K562 (cell line): Measurements from ENCODE around the gene TMSB4X. TPM values are rescaled to one million over a fixed set of nuclear protein-coding genes. Genes with fewer than 3 reads are reported as not detected.

Experiments used
- CREB1 ChIP-seq, 2 experiments: sonication (generic) in 1 of 2; formaldehyde crosslinking in 1 of 2; IDR thresholded peaks; 2 replicates each; pipeline versions ENCODE4 v1.6.1 to v1.8.0; 2012 to 2022; ENCODE audit warnings: inconsistent platforms in 1 of 2, mild to moderate bottlenecking in 1 of 2, missing genetic modification reagents in 1 of 2, moderate library complexity in 1 of 2
- CUX1 ChIP-seq: fragments of 200-800 bp; sonication (Bioruptor generic); IDR thresholded peaks from 2 replicates; pipeline ENCODE4 v1.6.1; 2016; ENCODE audit warnings: missing genetic modification characterization, missing compliant biosample characterization
- GABPA ChIP-seq: fragments of 200-800 bp; sonication (Bioruptor generic); conservative IDR thresholded peaks from 2 replicates; pipeline ENCODE4 v1.6.1; 2016; ENCODE audit warnings: low read depth, missing genetic modification characterization, missing compliant biosample characterization
- NFE2L1 ChIP-seq: fragments of 450-650 bp; IDR thresholded peaks from 2 replicates; pipeline ENCODE4 v1.6.1; 2016; ENCODE audit warnings: missing genetic modification characterization, low read depth, mild to moderate bottlenecking, missing compliant biosample characterization, moderate library complexity, borderline replicate concordance
- RBBP5 ChIP-seq: fragments of 200-600 bp; sonication (generic); IDR thresholded peaks from 2 replicates; pipeline ENCODE4 v1.6.1; 2012; ENCODE audit warnings: borderline replicate concordance, mild to moderate bottlenecking, low read length, control low read depth, inconsistent platforms; ENCODE audit not compliant: insufficient read depth, poor library complexity, severe bottlenecking
- U2AF2 ChIP-seq: fragments of 200-400 bp; formaldehyde crosslinking; optimal IDR thresholded peaks from 2 replicates; pipeline ENCODE3; 2017; ENCODE audit warnings: low read depth, mild to moderate bottlenecking, low read length
- ZFP30 ChIP-seq: fragments of 250-450 bp; sonication (Bioruptor Pico); IDR thresholded peaks from 2 replicates; pipeline ENCODE4 v1.8.0; 2022; ENCODE audit warnings: moderate library complexity, mild to moderate bottlenecking, inconsistent platforms, borderline replicate concordance
- ZNF444 ChIP-seq: fragments of 250-450 bp; sonication (Bioruptor Pico); IDR thresholded peaks from 2 replicates; pipeline ENCODE4 v1.4.0; 2020; ENCODE audit warnings: mild to moderate bottlenecking, moderate library complexity
- polyA plus RNA-seq, 8 experiments: library from polyadenylated mRNA; depleted of rRNA in 4 of 8; stranded (reverse) in 5 of 8; unstranded in 3 of 8; fragments of >200 nt; fragmentation: Nextera tagmentation in 2 of 8; fragmentation: Illumina TruSeq in 1 of 8; extraction: Ambion mirVana in 2 of 8; extraction: Trizol in 1 of 8; gene quantifications; 2 replicates each; pipeline versions ENCODE4 v1.2.1 to v1.2.3, GENCODE V29; 2011 to 2014; ENCODE audit warnings: inconsistent platforms in 1 of 8, missing spikeins in 1 of 8
- total RNA-seq, 7 experiments: library from RNA; depleted of rRNA in 6 of 7; stranded (reverse); fragments of >200 nt in 6 of 7; fragmentation: Illumina TruSeq in 2 of 7; extraction: Trizol in 2 of 7; gene quantifications; 2 replicates each; pipeline versions ENCODE4 v1.2.1 to v1.2.3, GENCODE V29; 2011 to 2021; ENCODE audit warnings: low replicate concordance in 1 of 7

Gene TMSB4X
- total and polyA plus RNA-seq, 9 of the 15 experiments (the other 6 are each of a cell fraction or from before 2014, with no cell fraction given): 1,035 to 2,035 (median 1,529) TPM

DNA sequence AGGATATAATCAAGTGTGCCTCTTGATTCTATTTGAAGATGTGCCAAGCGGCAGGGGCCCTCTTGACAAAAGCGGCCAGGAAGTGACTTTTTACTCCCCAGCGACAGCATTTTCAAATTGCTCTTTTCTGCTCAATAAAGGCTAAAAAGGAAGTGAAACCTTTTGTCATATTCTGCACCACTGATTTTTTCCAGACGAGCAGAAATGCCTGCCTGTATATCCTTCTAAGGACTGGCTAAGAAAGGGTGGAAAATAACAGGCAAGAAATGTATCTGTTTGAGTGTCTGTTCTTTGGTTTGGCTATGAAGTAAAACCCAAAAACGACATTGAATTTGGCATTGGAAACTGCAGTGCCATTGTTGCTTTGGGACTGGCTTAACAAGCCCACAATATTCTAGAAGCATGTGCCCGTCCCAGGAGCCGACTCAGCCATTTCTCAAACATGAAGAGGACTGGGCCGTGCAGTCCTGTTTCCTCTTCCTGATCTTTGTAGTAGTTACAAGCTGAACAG, 25.4 kb downstream of the TMSB4X start (continued):
- no peak for TF ChIP-seq CUX1 (CRISPR knock-in tag)
- TF ChIP-seq ZNF444 (CRISPR knock-in tag): no peak
- no peak for TF ChIP-seq CREB1 (IDR thresholded peaks at IDR 0.05)
- no peak for TF ChIP-seq CREB1 (CRISPR knock-in tag; IDR thresholded peaks at IDR 0.05)
- TF ChIP-seq GABPA (tag): no peak
- no peak for TF ChIP-seq RBBP5
- TF ChIP-seq ZFP30 (CRISPR knock-in tag): no peak
- TF ChIP-seq U2AF2: no peak
- no peak for TF ChIP-seq NFE2L1
